COLO668 (cell line): Measurements from ENCODE around the gene TMEM200B.
"Not testable (repeated sequence)": the region's sequence is repeated elsewhere in the genome, so short reads cannot be mapped to it uniquely, and the experiment has no call there.

Experiments used
- DNase-seq: peaks from one replicate; lab custom pipeline; 2025; ENCODE audit not compliant: unreplicated experiment; lab: John Stamatoyannopoulos, UW

TMEM200B gene

DNA sequence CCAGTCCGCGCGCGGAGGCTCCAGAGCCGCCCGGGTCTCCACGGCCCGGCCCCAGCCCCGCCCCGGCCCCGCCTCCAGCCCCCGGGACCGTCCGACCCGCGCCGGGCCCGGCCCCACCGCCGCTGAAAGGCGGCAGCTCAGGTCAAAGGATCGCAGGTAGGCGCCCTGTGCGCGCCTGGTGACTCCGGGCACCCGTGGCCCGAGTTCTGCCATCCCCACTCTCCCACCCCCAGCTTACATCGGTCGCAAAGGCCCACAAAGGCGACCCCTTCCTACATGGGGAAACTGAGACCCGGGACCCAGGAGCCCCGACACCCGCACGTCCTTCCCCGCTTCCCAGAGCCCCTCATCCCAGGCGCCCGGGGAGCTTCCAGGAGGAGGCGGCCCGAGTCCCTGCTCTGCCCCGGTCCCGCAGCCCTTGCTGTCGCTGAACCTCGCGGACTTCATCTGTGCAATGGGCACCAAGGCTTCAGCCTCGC lies at the start of gene TMEM200B:
TMEM200B (minus strand) TSS at position 17 of the 479 bp plus-strand sequence. CDS start 2,075 bp downstream, outside the sequence.
- no peak for DNase-seq

DNA sequence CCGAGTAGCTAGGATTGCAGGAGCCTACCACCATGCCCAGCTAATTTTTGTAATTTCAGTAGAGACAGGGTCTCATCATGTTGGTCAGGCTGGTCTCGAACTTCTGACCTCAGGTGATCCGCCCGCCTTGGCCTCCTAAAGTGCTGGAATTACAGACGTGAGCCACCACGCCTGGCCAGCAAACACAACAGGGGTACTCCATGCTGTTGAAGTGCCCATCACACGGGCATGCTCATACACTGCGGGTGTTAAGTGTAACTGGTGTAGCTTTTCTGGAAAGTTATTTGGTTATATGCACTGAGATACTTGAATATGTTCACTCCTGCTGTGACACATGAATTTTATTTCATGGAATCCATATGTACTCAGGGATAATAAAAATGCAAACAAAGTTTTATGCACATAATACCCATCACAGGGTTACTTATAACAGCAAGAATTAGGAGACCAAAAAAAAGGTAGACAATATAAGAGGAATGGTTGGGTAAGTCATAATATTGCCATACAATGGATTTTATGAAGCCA lies 48.8 kb upstream of the TMEM200B start:
- no peak for DNase-seq

DNA sequence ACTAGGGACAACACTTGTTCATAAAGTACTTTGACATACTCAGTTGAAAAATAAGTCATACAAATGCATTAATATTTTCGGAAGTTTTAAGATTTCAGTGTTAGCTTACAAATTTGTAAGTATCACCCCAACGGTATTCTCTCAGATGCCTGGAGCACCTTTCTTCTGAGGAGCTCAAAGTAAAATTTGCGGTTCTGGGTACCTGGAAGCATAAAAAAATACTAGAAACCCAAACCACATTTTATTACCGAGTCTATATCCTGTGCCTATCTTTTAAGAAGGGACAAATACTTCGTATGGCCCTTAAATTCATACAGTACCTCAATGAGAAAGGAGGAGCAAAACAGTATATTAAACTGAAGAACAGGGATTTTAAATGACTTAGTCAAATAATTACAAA lies 47.8 kb upstream of the TMEM200B start:
- DNase-seq: no peak

DNA sequence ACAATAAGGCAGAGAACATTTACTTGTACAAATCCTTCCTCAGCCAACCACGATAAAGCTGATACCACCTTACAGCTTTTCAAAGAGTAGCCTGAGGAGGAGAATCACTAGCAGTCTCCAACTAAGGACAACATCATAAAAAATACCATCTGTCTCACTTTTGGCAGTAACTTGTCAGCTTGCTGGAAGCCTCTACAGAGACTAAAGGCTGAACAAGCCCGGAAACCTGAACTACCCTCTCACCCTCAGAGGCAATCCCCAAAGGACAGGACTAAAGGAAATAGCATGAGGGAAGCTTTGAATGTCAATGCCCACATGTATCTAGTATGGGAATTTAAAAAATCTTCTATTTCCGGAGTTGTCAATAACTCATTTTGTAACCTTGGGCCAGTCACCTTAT lies 47.4 kb upstream of the TMEM200B start:
- no peak for DNase-seq

DNA sequence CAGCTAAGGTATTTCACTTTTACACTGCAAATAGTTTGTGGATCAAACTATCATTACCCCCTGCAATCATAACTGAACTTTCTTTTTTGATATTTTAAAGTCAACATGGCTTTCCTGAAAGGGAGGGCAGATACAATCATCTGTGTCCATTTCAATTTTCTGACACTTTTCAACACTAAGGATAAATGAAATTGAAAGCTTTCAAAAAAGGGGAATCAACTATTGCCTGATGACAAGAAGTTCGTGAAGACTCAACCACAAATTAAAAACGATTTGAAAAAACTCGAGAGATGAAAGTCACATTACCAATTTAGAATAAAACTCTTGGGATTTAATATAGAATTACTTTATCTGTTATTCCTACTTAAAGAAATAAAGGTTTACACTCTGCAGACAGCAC lies 46.3 kb upstream of the TMEM200B start:
- DNase-seq: no peak

DNA sequence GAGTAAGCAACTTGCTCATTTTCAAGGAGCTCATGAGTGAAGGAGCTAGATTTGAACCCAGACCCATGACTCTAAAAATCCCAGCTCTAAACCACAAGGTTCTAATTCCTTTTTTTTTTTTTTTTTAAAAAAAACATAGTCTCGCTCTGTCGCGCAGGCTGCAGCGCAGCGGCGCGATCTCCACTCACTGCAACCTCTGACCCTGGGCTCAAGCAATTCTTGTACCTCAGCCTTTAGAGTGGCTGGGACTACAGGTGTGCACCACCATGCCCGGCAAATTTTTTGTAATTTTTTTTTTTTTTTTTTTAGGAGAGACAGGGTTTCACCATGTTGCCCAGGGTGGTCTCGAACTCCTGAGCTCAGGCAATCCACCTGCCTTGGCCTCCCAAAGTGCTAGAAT lies 44.2 kb upstream of the TMEM200B start:
- no peak for DNase-seq

DNA sequence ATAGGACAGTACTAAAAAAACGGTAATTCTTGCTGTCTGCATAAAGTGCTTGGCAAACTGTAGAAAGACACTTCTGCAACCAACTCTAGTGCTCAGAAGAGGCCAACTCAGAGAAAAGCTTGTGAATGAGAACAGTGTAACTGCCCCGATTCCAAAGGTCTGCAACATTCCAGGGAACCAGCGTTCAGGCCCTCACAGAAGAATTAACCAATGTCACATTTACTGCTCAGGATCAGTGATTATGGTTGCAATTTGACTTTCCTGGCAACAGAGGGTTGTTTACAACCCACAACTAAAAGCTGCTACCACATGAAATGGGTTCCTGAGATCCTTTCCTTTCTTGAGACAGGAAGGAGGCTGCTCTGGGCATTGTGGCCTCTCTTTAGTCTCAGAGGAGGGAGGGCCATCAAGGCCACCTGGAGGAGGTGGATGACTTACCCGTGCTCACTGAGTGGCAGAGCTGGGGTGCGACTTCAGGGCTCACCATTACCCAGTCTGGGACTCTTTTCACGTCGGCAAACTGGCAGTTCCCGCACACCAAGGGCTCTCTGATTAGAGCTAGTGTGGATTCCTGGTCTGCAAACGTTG lies 42.7 kb upstream of the TMEM200B start:
- no peak for DNase-seq

DNA sequence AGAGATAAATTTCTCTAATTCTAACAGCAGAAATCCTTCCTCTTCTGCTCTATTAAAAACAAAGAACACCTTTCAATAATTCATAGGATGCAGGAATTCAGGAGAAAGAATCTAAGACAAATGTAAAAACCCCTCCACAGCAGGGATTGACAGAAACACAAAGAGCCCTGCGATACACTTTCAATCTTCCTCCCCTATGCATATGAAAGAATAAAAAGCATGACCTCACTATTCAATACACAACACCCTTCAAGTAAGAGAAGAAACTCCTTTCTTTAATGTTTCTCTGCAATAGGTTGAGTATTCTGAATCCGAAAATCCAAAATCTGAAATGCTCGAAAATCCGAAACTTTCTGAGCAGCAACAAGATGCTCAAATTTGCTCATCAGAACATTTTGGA lies 40.9 kb upstream of the TMEM200B start:
- DNase-seq: no peak

DNA sequence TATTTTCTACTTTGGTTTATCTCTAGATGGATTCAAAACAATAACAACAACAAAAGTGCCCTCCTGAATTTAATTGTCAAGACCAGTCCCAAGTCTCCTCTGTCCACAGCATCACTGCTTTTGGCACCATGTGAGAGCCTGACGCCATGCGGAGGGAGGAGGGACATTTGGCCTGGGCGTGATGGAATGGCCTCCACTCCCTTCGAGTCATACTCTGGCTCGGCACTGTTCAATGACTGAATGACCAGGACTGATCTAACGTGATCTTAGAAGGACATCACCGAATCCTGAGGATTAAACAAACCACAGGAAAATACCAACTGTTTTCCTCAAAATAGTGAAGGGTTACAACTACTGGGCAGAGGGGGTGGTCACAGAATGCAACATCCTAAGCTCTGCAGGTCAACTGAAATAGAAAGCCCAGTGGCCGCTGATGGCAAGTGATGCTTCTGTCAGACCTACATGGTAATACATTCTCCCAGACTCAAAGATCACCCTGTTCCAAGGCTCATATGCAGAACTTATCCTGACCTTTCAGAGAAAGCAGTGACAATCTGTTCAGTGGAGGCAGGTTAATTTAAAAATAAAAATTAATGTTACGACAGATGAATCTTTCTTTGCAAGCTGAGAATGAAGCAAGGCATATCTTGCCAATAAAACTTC lies 38.9 kb upstream of the TMEM200B start:
- DNase-seq: no peak

DNA sequence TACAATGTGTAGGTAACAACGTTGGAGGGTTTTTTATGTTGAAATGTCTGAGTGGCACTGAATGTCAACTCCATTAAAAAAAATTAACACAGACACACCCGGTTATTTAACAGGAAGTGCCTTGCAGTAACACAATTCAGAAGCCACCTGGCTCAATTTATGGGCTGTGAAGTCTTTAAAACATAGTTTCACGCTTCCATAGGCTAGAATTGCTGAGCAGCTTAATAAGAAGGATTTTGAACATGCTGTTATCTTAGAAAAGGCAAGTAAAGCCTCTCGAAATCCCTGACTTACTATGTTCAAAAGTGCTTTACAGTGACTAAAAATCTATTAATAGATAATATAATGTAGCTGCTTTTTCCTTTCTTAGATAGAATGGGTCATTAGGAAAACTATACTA lies 38.3 kb upstream of the TMEM200B start:
- no peak for DNase-seq

DNA sequence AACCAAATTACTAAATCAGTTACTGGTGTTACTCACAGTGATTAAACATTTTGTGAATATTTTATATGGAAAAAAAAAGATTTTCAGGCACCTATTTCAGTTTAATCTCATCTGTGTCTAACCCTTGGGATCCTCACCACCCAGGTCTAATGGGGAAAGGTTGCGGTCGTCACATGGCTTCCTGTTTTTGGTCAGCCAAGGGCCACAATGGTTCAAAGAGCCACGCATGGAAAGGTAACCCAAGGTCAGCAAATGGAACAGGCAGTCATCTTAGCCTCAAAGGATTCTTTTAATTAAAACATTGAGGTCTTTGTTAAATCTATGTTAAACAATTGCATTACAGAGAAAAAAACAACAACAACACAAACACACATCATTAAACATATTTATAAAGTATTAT lies 36.1 kb upstream of the TMEM200B start:
- no peak for DNase-seq

DNA sequence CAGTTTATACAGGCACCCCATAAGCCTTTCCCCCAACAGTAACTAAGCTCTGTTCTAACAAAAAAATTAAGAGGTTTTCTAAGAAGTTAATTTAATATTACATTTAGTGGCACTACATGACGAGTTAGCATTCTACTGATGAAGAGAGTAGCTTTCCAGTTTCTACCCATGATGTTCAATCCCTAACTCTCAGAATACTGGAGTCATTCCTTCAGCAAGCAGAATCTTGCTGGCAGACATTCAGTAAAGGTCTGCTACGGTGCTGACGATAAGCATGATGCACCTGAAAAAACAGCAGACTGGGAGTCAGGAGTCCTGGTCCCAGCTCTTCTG lies 33.5 kb upstream of the TMEM200B start:
- DNase-seq: no peak

DNA sequence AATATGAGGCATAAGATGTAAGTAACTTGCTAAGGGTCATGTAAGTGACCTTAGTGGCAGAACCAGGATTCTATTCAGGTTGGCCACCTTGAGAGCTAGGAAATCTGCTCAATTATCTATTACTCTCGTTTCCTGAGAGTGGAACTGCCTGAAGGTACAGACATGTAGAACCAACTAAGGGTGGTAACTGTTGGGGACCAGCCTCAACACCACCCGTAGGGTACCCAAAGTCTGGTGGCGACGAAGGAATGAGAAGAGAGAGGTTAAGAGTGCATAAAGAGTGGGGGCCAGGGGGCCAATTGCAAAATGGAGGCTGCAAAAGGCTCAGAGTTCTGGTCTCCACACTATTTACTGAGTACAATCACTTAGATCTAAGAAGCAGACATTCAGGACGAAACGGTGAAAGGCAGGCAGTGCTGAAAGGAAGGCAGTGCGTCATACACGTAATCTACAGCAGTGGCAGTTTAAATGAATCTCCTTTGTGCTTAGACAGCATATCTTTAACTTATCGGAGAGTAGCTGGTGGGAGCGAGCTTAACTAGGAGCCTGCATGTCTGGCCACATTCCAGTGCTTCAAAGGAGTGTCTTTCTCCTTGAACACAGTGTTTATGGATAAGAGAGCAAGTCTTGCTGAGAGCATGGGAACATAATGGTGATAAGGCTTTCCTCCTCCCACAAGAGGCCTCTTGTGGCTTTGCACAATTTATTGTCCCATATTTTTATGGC lies 33.0 kb upstream of the TMEM200B start:
- DNase-seq: no peak

DNA sequence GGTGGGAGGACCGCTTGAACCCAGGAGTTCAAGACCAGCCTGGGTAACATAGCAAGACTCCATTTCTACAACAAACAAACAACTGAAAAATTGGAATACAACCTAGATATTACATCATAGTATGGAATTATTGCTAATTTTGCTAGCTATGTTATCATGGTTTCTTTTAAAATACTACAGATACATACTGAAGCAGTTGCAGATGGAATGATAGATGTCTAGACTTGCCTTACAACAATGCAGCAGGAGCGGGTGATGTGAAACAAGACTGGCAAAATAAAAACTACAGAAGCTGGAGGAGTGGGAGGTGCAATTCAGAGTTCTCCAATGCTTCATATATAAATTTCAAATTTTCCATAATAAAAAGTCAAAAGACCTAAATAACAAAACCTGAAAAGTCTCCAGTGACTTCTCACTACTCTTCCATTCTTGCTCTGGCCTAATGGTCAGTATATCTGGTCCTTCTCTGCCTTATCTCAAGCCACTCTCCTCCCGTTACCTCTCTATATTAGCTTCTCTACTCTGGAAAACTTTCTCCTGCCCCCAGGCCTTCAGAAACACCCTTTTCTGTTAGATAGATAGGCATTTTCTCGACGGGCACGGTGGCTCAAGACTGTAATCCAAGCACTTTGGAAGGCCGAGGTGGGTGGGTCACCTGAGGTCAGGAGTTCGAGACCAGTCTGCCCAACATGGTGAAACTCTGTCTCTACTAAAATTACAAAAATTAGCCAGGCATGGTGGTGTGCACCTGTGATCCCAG lies 28.5 kb upstream of the TMEM200B start:
- no peak for DNase-seq

DNA sequence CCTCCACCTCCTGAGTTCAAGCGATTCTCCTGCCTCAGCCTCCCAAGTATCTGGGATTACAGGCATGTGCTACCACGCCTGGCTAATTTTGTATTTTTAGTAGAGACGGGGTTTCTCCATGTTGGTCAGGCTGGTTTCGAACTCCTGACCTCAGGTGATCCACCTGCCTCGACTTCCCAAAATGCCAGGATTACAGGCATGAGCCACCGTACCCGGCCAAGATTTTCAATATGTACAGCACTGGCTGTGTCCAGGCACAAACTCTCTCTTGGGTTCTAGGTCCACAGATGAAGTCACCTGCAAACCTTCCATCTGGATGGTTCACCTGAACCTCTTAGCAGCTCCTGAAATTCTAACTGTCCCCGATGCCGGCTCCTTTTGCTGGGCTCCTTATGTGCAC lies 26.6 kb upstream of the TMEM200B start:
- DNase-seq: not testable (repeated sequence)

DNA sequence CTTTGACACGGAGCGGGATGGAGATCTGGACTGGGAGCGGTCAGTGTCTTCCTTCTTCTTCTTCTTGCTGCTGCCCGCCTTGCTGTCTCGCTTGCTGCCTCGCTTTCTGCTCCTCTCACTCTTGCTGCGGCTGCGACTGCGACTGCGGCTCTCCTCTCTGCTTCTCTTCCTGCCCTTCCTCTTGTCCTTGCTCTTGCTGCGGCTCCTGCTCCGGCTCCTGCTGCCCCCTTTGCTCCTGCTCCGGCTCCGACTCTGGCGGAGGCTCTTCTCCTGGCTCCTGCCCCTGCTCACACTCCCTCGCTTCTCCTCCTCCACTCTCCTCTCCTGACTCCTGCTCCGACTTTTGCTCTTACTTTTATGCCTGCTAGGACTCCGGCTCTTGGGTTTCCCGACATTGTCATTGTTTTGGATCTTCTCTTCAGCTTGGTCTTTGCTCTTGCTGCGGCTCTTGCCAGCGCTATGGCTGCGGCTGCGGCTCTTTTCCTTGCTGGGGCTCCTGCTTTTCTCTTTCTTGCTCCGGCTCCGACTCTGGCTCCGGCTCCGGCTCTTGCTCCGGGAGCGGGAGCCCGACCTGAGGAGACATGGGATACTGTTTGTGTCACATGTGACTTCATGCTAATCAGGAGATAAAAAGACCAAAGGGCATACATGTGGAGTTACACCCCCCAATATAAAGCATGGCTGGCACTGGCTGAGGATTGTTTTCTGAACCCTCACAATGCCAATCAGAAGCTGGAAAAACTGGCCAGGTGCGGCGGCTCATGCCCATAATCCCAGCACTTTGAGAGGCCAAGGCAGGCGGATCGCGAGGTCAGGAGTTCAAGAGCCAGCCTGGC lies 25.2 kb upstream of the TMEM200B start:
- DNase-seq: no peak

DNA sequence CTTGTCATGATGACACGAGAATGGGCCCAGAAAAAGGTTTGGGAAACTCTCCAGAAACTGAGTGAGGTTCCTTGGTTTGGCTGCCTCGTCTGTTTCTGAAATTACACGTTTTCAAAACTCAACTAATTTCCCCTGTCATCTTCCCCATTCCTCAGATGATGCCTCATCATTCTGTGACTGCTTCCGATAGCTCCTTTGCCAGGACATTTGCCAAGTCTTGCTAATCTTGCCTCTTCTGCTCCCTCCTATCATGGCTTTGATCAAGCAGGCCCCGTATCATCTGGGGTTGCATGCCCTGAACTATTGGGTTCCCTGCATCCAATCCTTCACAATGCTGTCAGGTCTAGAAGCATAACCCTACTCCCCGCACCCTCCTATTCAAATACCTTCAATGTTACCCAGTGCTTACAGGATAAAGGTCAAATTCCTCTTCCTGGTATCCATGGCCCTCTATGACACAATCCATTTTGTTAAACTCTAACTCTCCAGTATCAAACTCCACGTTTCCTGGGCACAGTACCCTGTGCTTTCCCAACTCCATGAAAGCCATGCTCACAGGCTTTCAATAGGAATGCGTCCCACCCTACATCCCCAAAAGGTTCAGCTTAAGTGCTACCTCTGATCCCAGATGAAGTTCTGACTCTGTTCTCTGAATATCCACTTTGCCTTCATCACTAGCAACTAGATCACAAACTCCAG lies 22.2 kb upstream of the TMEM200B start:
- no peak for DNase-seq

DNA sequence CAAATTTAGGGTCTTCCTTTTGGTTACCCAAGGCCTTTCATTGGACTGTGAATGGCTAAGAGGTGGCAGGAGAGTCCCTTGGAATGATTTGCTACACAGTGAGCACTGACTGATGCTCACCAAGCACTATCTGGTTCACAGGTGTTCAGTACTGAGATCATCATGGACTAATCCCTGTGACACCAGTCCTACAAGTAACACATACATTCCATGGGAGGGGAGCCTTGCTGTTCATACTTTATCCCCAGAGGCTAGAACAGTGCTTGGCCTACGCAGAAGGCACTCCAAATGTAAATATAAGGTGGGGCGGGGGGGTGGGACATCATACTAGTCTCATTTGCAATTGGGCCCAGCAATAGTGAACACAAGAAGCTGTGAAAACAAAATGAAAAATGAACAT lies 20.5 kb upstream of the TMEM200B start:
- DNase-seq: no peak

DNA sequence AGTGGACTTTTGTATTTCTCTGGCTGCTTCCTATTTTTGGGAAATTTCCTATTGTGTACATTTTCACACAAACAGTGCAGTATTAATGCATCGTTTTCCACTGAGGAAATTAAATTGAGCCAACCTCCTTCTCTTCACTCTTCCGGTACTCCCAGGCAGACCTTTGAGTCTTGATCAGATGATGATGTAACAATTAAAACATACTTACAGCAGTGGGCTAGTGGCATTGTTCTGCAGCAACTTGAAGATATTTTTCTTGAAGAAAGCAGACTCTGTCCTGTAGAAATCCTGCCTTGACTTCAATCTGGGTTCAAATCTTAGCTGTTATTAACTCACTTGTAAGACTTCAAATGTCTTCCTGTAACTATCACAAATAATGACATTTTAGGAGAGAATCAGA lies 19.0 kb upstream of the TMEM200B start:
- no peak for DNase-seq

DNA sequence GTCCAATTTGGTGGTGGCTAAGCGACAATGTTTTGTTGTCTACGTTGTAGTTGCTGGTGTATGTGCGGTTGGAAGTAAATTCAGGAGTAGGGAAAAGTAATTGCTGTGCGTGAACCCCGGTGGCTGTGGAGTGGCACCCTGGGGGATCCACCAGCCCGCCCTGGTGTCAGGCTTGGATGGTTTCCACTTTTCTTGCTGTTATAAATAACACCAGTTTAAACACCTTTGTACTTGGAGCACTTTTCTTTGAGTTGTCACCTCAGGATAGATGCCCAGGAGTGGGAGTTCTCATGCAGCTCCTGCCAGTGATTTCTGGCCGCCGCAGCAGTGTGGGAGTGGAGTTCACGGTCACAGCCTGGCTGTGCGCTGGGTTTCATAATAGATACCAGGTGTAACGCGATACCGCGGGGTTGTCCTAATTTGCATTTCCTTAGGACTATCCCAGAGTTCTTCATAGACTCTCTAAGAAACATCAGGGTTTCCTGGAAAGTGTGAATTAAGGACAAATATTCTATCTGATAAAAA lies 12.8 kb upstream of the TMEM200B start:
- DNase-seq: peak; percentile 36
